ENCODE results near the gene ZMPSTE24.

ZMPSTE24 gene

GRCh38 chr1:40309374-40310128, 51.5 kb downstream of the ZMPSTE24 start:
- no peaks in the 10 kb centered on the region for H3K9me3 ChIP-seq (ENCODE audit: insufficient read depth, low read length)

DNA sequence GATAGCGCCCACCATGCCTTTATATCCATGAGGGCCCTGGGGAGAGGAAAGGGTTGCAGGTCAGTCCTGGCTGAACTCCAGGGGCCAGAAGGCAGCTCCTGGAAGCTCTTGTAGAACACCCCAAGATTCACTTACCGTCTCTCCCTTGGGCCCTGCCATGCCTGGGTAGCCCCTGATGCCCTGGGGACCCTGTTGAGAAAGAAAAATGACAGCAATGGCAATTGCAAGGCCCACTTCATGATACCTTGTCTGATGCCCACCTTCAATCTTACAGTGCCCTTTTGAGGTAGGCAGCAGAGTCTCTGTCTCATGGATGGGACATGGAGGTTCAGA, 52.1 kb downstream of the ZMPSTE24 start:
- Histone ChIP-seq H3K9me3 (ENCODE audit: insufficient read depth, low read length) (no peaks in the 10 kb centered on the region), H3K4me3 (ENCODE audit: low read length) (no peak overlapping the region), H3K9ac (ENCODE audit: low read length) (no peak overlapping the region), H3K27ac (ENCODE audit: low read length) (no peak overlapping the region), H3K79me2 (ENCODE audit: low read length) (no peaks in the 10 kb centered on the region), H3K27me3 (ENCODE audit: low read depth, low read length) (no peaks in the 10 kb centered on the region), H2AFZ (ENCODE audit: low read depth, low read length) (no peak overlapping the region), H3K36me3 (replicated peaks; ENCODE audit: low read depth, low read length) (no peaks in the 10 kb centered on the region), H4K20me1 (ENCODE audit: insufficient read depth, low read length) (no peaks in the 10 kb centered on the region), H3K4me2 (ENCODE audit: low read length) (no peak overlapping the region), H3K4me1 (ENCODE audit: low read length) (peaks cover 35% of the 10 kb centered on the region)
- no peak for TF ChIP-seq CTCF (IDR thresholded peaks at IDR 0.05; ENCODE audit: low read depth, low read length)
- no peak for TF ChIP-seq EZH2phosphoT487 (IDR thresholded peaks at IDR 0.05; ENCODE audit: low read depth)

More at GRCh38 chr1:40309374-40310128, 51.5 kb downstream of the ZMPSTE24 start:
- Histone ChIP-seq H3K27me3 (ENCODE audit: low read depth, low read length) (no peaks in the 10 kb centered on the region), H4K20me1 (ENCODE audit: insufficient read depth, low read length) (no peaks in the 10 kb centered on the region), H3K79me2 (ENCODE audit: low read length) (no peaks in the 10 kb centered on the region), H3K4me2 (ENCODE audit: low read length) (no peak overlapping the region), H3K4me3 (ENCODE audit: low read length) (no peak overlapping the region), H3K9ac (ENCODE audit: low read length) (no peak overlapping the region), H3K27ac (ENCODE audit: low read length) (no peak overlapping the region), H2AFZ (ENCODE audit: low read depth, low read length) (no peak overlapping the region), H3K4me1 (ENCODE audit: low read length) (peaks cover 30% of the 10 kb centered on the region), H3K36me3 (replicated peaks; ENCODE audit: low read depth, low read length) (no peaks in the 10 kb centered on the region)
- TF ChIP-seq EZH2phosphoT487 (IDR thresholded peaks at IDR 0.05; ENCODE audit: low read depth) (no peak), CTCF (IDR thresholded peaks at IDR 0.05; ENCODE audit: low read depth, low read length) (no peak)

DNA sequence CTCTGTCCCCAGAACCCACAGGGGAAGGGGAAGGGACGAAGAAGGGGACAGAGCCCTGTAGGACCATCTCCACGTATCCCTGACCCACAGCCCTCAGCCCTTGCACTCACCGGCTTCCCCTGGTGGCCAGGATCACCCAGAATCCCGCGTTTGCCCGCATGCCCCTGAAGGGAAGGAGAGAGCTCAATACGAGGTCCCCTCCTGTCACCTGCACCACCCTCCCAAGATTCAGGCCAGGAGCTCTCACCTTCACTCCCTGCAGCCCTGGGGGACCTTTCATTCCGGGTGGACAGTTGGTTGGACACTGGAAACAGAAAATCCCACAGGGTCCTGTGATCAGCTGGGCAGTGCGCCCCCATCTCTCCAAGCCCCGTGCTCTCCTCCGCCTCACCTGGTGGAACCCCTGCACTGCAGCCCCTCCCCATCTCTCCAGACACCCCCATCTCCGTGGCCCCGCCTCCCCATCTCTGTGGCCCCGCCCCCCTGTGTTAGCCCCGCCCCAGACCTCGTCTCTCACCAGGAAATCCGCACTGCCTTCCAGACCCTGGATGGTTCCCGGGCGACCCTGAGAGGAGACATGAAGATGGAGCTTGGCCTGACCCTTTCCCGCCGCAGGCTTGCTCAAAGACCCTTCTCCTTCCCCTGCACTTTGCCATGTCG, 53.1 kb downstream of the ZMPSTE24 start:
- no peak overlapping the region for H3K4me2 ChIP-seq (ENCODE audit: low read length)
- no peaks in the 10 kb centered on the region for H3K9me3 ChIP-seq (ENCODE audit: insufficient read depth, low read length)
- peaks cover 41% of the 10 kb centered on the region for H3K4me1 ChIP-seq (ENCODE audit: low read length)
- H3K36me3 ChIP-seq (replicated peaks; ENCODE audit: low read depth, low read length): no peaks in the 10 kb centered on the region
- TF ChIP-seq EZH2phosphoT487 (IDR thresholded peaks at IDR 0.05; ENCODE audit: low read depth) (no peak), CTCF (IDR thresholded peaks at IDR 0.05; ENCODE audit: low read depth, low read length) (no peak)
- no peak overlapping the region for H2AFZ ChIP-seq (ENCODE audit: low read depth, low read length)
- H3K79me2 ChIP-seq (ENCODE audit: low read length): no peaks in the 10 kb centered on the region
- H4K20me1 ChIP-seq (ENCODE audit: insufficient read depth, low read length): no peaks in the 10 kb centered on the region
- no peak overlapping the region for H3K27ac ChIP-seq (ENCODE audit: low read length)
- H3K9ac ChIP-seq (ENCODE audit: low read length): no peak overlapping the region
- peaks cover 6% of the 10 kb centered on the region; the same call in 1 of the 2 replicates for H3K27me3 ChIP-seq (ENCODE audit: low read depth, low read length)
- H3K4me3 ChIP-seq (ENCODE audit: low read length): no peak overlapping the region

DNA sequence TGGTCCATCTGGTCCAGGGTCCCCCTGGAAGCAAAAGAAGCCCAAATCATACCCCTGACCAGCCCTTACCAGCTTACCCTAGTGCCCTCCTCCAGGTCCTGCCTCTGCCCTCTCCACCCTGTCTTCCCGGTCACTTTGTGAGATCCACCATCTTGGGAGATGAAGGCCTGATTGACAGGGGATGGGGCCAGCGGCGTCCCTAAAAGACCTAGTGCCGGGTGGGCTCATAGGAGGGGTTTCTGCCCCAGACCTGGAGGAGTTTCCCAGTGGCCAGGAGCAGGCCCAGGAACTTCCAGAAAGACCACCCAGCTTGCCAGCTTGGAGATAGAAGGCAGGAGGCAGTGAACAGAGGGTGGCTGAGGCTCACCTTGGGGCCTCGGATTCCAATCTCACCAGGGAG, 53.7 kb downstream of the ZMPSTE24 start:
- peak overlapping the region; percentile 93 for H3K4me2 ChIP-seq (ENCODE audit: low read length)

More for the DNA sequence above, 53.7 kb downstream of the ZMPSTE24 start:
- H3K27ac ChIP-seq (ENCODE audit: low read length): 0 out of 2 replicates have a peak overlapping the region, but pooled peaks have one; percentile 58
- H3K4me3 ChIP-seq (ENCODE audit: low read length): peak overlapping the region; percentile 75
- peaks cover 9% of the 10 kb centered on the region; the same call in 1 of the 2 replicates for H3K27me3 ChIP-seq (ENCODE audit: low read depth, low read length)
- peaks cover 41% of the 10 kb centered on the region for H3K4me1 ChIP-seq (ENCODE audit: low read length)
- H2AFZ ChIP-seq (ENCODE audit: low read depth, low read length): no peak overlapping the region
- H3K79me2 ChIP-seq (ENCODE audit: low read length): no peaks in the 10 kb centered on the region
- H4K20me1 ChIP-seq (ENCODE audit: insufficient read depth, low read length): no peaks in the 10 kb centered on the region
- H3K9me3 ChIP-seq (ENCODE audit: insufficient read depth, low read length): no peaks in the 10 kb centered on the region
- peak overlapping the region; percentile 64 for H3K9ac ChIP-seq (ENCODE audit: low read length)
- TF ChIP-seq EZH2phosphoT487 (IDR thresholded peaks at IDR 0.05; ENCODE audit: low read depth) (no peak), CTCF (IDR thresholded peaks at IDR 0.05; ENCODE audit: low read depth, low read length) (no peak)
- H3K36me3 ChIP-seq (replicated peaks; ENCODE audit: low read depth, low read length): no peaks in the 10 kb centered on the region

All from OCI-LY3 (cell line).